Hepatocyte (in vitro differentiated cells): Measurements from ENCODE around the gene PCSK6. TPM values are rescaled to one million over a fixed set of nuclear protein-coding genes. Genes with fewer than 3 reads are reported as not detected.

ENCODE experiments used
- DNase-seq: peaks from one replicate; pipeline ENCODE4 v3.0.0-alpha.2; 2016; ENCODE audit warnings: low spot score
- H2AFZ ChIP-seq: fragments of 200-600 bp; sonication (generic); 2 replicates; pipeline ENCODE4 v1.6.0; 2016; ENCODE audit warnings: antibody characterized with exemption, mild to moderate bottlenecking
- H3K27ac ChIP-seq: fragments of 200-600 bp; sonication (generic); 2 replicates; pipeline ENCODE4 v1.5.1; 2016; ENCODE audit warnings: mild to moderate bottlenecking
- H3K27me3 ChIP-seq: fragments of 200-600 bp; sonication (generic); 2 replicates; pipeline ENCODE4 v1.6.1; 2016
- H3K36me3 ChIP-seq: fragments of 200-600 bp; sonication (generic); replicated peaks from 2 replicates; pipeline ENCODE4 v1.5.1; 2016; ENCODE audit warnings: low read depth; ENCODE audit not compliant: insufficient read depth
- H3K4me1 ChIP-seq: fragments of 200-600 bp; sonication (generic); 2 replicates; pipeline ENCODE4 v1.5.1; 2016; ENCODE audit warnings: mild to moderate bottlenecking, moderate library complexity; ENCODE audit not compliant: insufficient read depth
- H3K4me2 ChIP-seq: fragments of 200-600 bp; sonication (generic); 2 replicates; pipeline ENCODE4 v1.6.0; 2016
- H3K4me3 ChIP-seq: fragments of 200-600 bp; sonication (generic); 2 replicates; pipeline ENCODE4 v1.5.1; 2016; ENCODE audit warnings: mild to moderate bottlenecking
- H3K79me2 ChIP-seq: fragments of 200-600 bp; sonication (generic); 2 replicates; pipeline ENCODE4 v1.6.0; 2017; ENCODE audit warnings: mild to moderate bottlenecking
- H3K9me2 ChIP-seq: fragments of 200-600 bp; sonication (generic); replicated peaks from 2 replicates; pipeline ENCODE4 v1.6.0; 2017; ENCODE audit warnings: mild to moderate bottlenecking; ENCODE audit not compliant: insufficient read depth
- H3K9me3 ChIP-seq: fragments of 200-600 bp; sonication (generic); 2 replicates; pipeline ENCODE4 v1.5.1; 2016; ENCODE audit warnings: low read depth, mild to moderate bottlenecking
- H4K20me1 ChIP-seq: fragments of 200-600 bp; sonication (generic); 2 replicates; pipeline ENCODE4 v1.6.0; 2016; ENCODE audit warnings: mild to moderate bottlenecking; ENCODE audit not compliant: insufficient read depth, poor library complexity, severe bottlenecking
- CTCF ChIP-seq: fragments of 200-600 bp; sonication (generic); IDR thresholded peaks from 2 replicates; pipeline ENCODE4 v1.5.1; 2016; ENCODE audit warnings: antibody characterized with exemption, mild to moderate bottlenecking; ENCODE audit not compliant: poor library complexity
- EZH2 ChIP-seq: fragments of 200-600 bp; sonication (generic); IDR thresholded peaks from 2 replicates; pipeline ENCODE4 v1.6.1; 2016; ENCODE audit warnings: antibody characterized with exemption, mild to moderate bottlenecking, borderline replicate concordance
- EZH2phosphoT487 ChIP-seq: fragments of 200-600 bp; sonication (generic); IDR thresholded peaks from one replicate; pipeline ENCODE4 v1.6.1; 2018; ENCODE audit warnings: antibody characterized with exemption, mild to moderate bottlenecking, low read depth, moderate library complexity; ENCODE audit not compliant: unreplicated experiment, severe bottlenecking
- WGBS: methylation state at CpG from one replicate; pipeline ENCODE4 v1.1.6; 2016; ENCODE audit warnings: low lambda C conversion rate; ENCODE audit errors: missing lambda C conversion rate; 5-methylcytosine and 5-hydroxymethylcytosine counted together
- polyA plus RNA-seq: library from polyadenylated mRNA; unstranded; fragments of >200 nt; fragmentation: Nextera tagmentation; extraction: Ambion mirVana; gene quantifications from 2 replicates; pipeline ENCODE4 v1.2.1, GENCODE V29; 2016
- total RNA-seq: library from RNA; depleted of rRNA; stranded (reverse); fragments of >200 nt; gene quantifications from 2 replicates; pipeline ENCODE4 v1.2.3, GENCODE V29; 2014

Gene PCSK6
- total and polyA plus RNA-seq, 2 experiments from 2014 or later: 31.7 to 40.5 TPM

DNA sequence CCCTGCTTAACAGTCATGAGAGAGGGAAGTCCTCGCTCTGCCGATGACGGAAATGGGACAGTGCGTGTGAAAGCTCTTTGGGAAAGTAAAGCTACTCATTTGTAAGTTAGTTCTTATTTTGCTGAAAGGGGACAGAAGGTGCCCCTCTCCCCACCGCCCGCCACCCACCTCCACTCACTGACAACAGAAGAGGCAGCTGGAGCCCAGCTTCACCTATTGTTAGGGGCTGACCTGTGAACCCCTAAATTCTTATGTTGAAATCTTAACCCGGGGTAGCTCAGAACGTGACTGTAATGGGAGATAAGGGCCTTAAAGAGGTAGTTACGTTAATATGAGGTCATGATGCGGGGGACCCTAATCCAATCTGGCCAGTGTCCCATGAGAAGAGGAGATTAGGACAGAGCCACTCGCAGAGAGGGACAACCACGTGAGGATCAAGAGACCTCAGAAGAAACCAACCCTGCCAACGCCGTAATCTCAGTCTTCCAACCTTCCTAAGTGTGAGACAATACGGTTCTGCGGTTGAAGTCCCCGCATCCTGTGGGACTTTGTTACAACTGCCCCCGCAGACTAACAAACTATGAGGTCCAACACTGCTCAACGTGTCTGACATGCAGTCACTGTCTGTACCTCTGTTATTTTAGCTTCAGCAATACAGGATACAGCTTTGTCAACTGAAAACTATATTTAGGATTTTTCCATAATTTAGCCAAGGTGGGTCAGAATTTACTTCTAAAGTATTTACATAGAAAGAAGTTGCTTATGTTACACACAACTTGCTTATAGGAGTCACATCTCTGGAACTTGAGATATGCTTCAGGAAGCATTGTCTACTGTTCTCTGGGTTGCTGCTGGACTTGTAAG is 51.7 kb downstream of the PCSK6 start:
- Histone ChIP-seq H2AFZ (no peak overlapping the region), H3K4me1 (peaks cover 33% of the 10 kb centered on the region), H3K9me3 (no peaks in the 10 kb centered on the region), H4K20me1 (no peaks in the 10 kb centered on the region), H3K9me2 (no peaks in the 10 kb centered on the region), H3K4me2 (no peak overlapping the region), H3K27ac (peak overlapping the region; percentile 72), H3K4me3 (no peak overlapping the region), H3K27me3 (no peaks in the 10 kb centered on the region), H3K79me2 (no peaks in the 10 kb centered on the region), H3K36me3 (no peaks in the 10 kb centered on the region)
- TF ChIP-seq CTCF: no peak
- TF ChIP-seq EZH2phosphoT487: no peak
- no peak for TF ChIP-seq EZH2
- 90% methylated on average over 19 of the region's 19 CpGs for WGBS
- DNase-seq: no peak

- no peaks in the 10 kb centered on the region for H4K20me1 ChIP-seq
- 86% methylated on average over 12 of the region's 12 CpGs for WGBS
- DNase-seq: no peak
- no peaks in the 10 kb centered on the region for H3K9me3 ChIP-seq
- no peak overlapping the region for H3K4me2 ChIP-seq
- no peak overlapping the region for H3K4me3 ChIP-seq
- H3K36me3 ChIP-seq: no peaks in the 10 kb centered on the region
- no peaks in the 10 kb centered on the region for H3K79me2 ChIP-seq
- TF ChIP-seq EZH2 (no peak), CTCF (no peak), EZH2phosphoT487 (no peak)
- no peaks in the 10 kb centered on the region for H3K9me2 ChIP-seq
- H3K27me3 ChIP-seq: no peaks in the 10 kb centered on the region
- no peak overlapping the region for H2AFZ ChIP-seq
- H3K4me1 ChIP-seq: peaks cover 33% of the 10 kb centered on the region
- H3K27ac ChIP-seq: no peak overlapping the region
Observed at GRCh38 chr15:101437209-101437608, 52.3 kb downstream of the PCSK6 start.

DNA sequence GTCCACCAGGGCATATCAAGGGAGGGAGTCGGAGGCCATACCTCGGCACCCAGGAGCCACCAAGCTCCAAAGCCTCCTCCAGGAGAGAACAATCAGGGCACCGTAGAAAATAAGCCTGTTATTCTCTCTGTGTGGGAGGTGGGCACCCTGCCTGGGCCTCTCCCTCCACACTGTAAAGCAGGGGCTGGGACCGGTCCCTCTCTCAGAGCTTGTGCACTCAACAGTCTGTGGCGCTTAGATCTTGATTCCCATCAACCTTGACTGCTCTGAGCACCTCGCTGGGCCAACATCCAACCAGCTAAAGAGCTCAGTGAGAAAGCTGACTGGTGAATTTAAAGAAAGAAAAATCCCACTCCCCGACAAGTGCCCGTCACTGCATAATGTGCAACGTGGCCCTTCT is 53.0 kb downstream of the PCSK6 start:
- no peak for DNase-seq
- TF ChIP-seq CTCF (no peak), EZH2 (no peak), EZH2phosphoT487 (no peak)
- Histone ChIP-seq H3K27me3 (no peaks in the 10 kb centered on the region), H3K4me1 (peaks cover 33% of the 10 kb centered on the region), H3K4me2 (no peak overlapping the region), H3K9me3 (no peaks in the 10 kb centered on the region), H3K36me3 (no peaks in the 10 kb centered on the region), H4K20me1 (no peaks in the 10 kb centered on the region), H3K79me2 (no peaks in the 10 kb centered on the region), H2AFZ (no peak overlapping the region), H3K9me2 (no peaks in the 10 kb centered on the region), H3K4me3 (no peak overlapping the region), H3K27ac (no peak overlapping the region)
- 94% methylated on average over 9 of the region's 9 CpGs for WGBS
